CD4-positive, alpha-beta T cell treated with Interleukin-12 subunit alpha and Interleukin-12 subunit beta, for 1 hour (primary cell): Measurements from ENCODE around the gene HEPHL1.

ENCODE experiments used
- DNase-seq: peaks from one replicate; pipeline ENCODE4 v3.0.0-alpha.2; 2020

The HEPHL1 gene

GRCh38 chr11:94025690-94026394 is 4.7 kb downstream of the HEPHL1 start:
- no peak for DNase-seq

GRCh38 chr11:94027210-94027609 is 6.1 kb downstream of the HEPHL1 start:
- DNase-seq = no peak

- no peak for DNase-seq
These were observed 7.3 kb downstream of the HEPHL1 start for GRCh38 chr11:94028436-94028835.

- DNase-seq = no peak
These were observed 8.9 kb downstream of the HEPHL1 start for GRCh38 chr11:94030059-94030458.

- no peak for DNase-seq
These were observed 10.5 kb downstream of the HEPHL1 start for GRCh38 chr11:94031625-94032024.

- DNase-seq = no peak
These were observed 10.9 kb downstream of the HEPHL1 start for GRCh38 chr11:94032066-94032465.

GRCh38 chr11:94032725-94033124 is 11.6 kb downstream of the HEPHL1 start:
- DNase-seq = no peak

GRCh38 chr11:94034207-94034606 is 13.1 kb downstream of the HEPHL1 start:
- no peak for DNase-seq

GRCh38 chr11:94036096-94036495 is 14.9 kb downstream of the HEPHL1 start:
- no peak for DNase-seq

GRCh38 chr11:94043241-94043640 is 22.1 kb downstream of the HEPHL1 start:
- no peak for DNase-seq

GRCh38 chr11:94046796-94047195 is 25.6 kb downstream of the HEPHL1 start:
- DNase-seq = no peak

GRCh38 chr11:94048032-94048709 is 27.0 kb downstream of the HEPHL1 start:
- no peak for DNase-seq

GRCh38 chr11:94049351-94049750 is 28.2 kb downstream of the HEPHL1 start:
- no peak for DNase-seq

GRCh38 chr11:94058630-94059029 is 37.5 kb downstream of the HEPHL1 start:
- DNase-seq = no peak

GRCh38 chr11:94059065-94059464 is 37.9 kb downstream of the HEPHL1 start:
- no peak for DNase-seq

- no peak for DNase-seq
These were observed 39.2 kb downstream of the HEPHL1 start for GRCh38 chr11:94060401-94060800.

GRCh38 chr11:94062360-94062759 is 41.2 kb downstream of the HEPHL1 start:
- no peak for DNase-seq

GRCh38 chr11:94066901-94067429 is 45.8 kb downstream of the HEPHL1 start:
- no peak for DNase-seq

- DNase-seq = no peak
These were observed 47.6 kb downstream of the HEPHL1 start for GRCh38 chr11:94068764-94069163.

- no peak for DNase-seq
These were observed 56.6 kb downstream of the HEPHL1 start for GRCh38 chr11:94077552-94078293.

- DNase-seq = no peak
These were observed 63.0 kb downstream of the HEPHL1 start for GRCh38 chr11:94084164-94084563.

- no peak for DNase-seq
These were observed 67.8 kb downstream of the HEPHL1 start for GRCh38 chr11:94088906-94089305.

- no peak for DNase-seq
These were observed 68.2 kb downstream of the HEPHL1 start for GRCh38 chr11:94089341-94089740.

GRCh38 chr11:94090401-94090800 is 69.2 kb downstream of the HEPHL1 start:
- no peak for DNase-seq
